ENCODE measurements around the gene TMEM212. TPM values are rescaled to one million over a fixed set of nuclear protein-coding genes. Genes with fewer than 3 reads are reported as not detected.
"Not testable (repeated sequence)": the region's sequence is repeated elsewhere in the genome, so short reads cannot be mapped to it uniquely, and the experiment has no call there.

TMEM212 gene
- total RNA-seq, 2 experiments from 2014 or later = not detected

DNA sequence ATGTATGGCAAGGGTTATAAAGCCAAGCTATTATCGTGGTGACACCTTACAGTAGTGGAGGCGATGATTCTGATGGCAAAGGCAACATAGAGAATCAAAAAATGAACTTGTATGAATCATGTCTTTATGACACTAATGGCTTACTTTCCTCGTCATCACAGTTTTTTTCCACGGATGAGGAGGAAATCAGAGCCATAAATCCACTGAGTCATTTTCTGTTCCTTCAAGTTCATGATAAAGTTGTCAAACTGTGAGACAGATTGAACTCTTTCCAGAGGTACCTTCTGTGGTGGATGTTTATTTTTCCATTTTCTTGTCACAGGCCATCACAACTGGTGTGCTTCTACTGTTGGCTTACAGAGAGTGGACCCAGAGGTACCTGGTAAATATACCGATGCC, 8.5 kb downstream of the TMEM212 start:
- peaks cover 30% of the 10 kb centered on the region for H3K27me3 Mint-ChIP-seq
- DNase-seq = no peak
- H3K36me3 Mint-ChIP-seq = no peaks in the 10 kb centered on the region
- H3K9me3 Mint-ChIP-seq = peaks cover 18% of the 10 kb centered on the region
- H3K4me1 Mint-ChIP-seq = peaks cover 21% of the 10 kb centered on the region
- no peak overlapping the region for H3K4me3 Mint-ChIP-seq
- H3K27ac Mint-ChIP-seq = no peak overlapping the region

DNA sequence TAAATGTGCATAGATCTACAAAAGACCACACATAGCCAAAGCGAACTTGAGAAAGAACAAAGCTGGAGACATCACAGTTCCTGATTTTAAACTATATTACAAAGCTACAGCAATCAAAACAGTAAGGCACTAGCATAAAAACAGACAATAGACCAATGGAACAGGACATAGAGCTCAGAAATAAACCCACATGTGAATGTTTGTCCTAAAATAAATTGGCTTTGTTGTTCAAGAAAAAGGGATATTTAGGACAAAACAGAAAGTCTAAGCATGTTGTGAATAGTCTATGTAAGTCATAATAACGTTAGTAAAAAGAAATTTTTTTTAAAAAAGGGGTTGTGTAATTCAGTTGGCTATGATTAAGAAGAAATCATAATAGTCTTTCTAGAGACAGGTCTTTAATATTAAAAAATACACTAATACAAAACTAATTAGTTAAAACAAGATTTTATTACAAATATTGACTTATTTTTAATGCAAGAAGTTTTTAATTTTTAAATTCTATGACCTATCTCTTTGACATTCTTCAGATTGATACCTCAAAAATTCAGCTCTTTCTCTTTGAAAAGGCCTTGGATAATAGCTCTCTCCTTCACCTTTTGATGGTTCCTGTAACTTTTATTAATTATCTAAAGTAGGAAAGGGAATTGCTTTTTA, 11.6 kb downstream of the TMEM212 start:
- Mint-ChIP-seq H3K4me3 (no peak overlapping the region), H3K4me1 (peaks cover 4% of the 10 kb centered on the region), H3K27ac (no peak overlapping the region), H3K36me3 (no peaks in the 10 kb centered on the region), H3K27me3 (peaks cover 24% of the 10 kb centered on the region), H3K9me3 (peaks cover 27% of the 10 kb centered on the region)
- no peak for DNase-seq

DNA sequence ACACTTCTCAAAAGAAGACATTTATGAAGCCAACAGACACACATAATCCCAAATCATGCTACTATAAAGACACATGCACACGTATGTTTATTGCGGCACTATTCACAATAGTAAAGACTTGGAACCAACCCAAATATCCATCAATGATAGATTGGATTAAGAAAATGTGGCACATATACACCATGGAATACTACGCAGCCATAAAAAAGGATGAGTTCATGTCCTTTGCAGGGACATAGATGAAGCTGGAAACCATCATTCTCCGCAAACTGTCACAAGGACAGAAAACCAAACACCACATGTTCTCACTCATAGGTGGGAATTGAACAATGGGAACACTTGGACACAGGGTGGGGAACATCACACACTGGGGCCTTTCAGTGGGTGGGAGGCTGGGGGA, 15.6 kb downstream of the TMEM212 start:
- H3K4me3 Mint-ChIP-seq, H3K27ac Mint-ChIP-seq, DNase-seq, H3K27me3 Mint-ChIP-seq, H3K36me3 Mint-ChIP-seq, H3K4me1 Mint-ChIP-seq: not testable (repeated sequence)
- peaks cover 18% of the 10 kb centered on the region for H3K9me3 Mint-ChIP-seq

DNA sequence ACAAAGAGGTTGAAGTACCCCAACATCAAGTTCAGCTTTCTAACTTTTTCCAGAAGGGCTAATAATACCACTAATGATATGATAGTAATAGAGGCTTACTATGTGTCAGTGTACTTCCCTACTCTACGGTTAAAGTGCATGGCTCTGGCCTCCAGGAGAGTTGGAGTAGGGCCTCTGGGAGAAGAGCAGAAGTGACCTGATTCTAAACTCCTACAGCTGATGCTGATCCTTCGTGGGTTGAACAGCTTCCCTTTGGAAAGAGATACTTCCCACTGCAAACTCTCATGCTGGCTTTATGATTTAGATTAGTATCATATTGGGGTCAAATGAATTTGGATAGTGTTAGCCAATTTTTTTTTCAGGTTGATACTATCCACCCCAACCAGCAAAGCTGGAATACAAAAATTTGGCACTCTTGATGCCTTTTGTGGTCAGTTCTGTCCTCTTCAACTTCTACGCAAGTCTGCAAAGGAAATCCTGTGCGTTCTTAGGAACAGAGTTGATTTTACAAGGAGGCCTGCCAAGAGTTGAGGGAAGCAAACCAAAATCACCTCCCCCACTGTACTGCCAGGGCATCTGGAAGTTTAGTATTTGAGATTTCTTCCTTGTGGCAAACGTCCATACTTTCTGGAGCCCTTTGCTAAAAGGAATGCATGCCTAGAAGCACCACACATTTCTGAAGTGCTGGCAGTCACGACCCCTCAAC, 17.8 kb downstream of the TMEM212 start:
- H3K27me3 Mint-ChIP-seq = no peaks in the 10 kb centered on the region
- H3K36me3 Mint-ChIP-seq = no peaks in the 10 kb centered on the region
- H3K4me1 Mint-ChIP-seq = peaks cover 1% of the 10 kb centered on the region
- H3K9me3 Mint-ChIP-seq = peaks cover 10% of the 10 kb centered on the region
- no peak overlapping the region for H3K27ac Mint-ChIP-seq
- H3K4me3 Mint-ChIP-seq = no peak overlapping the region
- DNase-seq = no peak

DNA sequence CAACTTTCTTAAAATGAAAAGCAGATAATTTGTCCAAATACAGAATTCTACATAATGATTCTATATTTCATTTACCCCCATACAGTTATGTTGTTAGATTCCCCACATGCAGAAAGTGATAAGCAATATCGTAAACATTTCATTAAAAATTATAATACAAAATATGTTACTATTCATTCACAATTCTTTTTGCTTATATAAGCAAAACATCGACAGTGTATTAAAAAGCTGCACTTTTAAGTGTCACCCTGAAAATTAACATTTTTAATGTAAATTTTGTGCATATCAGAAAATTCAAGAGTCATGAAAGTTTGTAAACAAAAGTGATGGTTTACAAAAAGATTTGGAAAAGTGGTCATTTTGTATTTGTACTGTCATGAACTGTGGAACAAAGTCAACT, 19.2 kb downstream of the TMEM212 start:
- Mint-ChIP-seq H3K27me3 (no peaks in the 10 kb centered on the region), H3K9me3 (peaks cover 10% of the 10 kb centered on the region), H3K4me3 (no peak overlapping the region), H3K27ac (no peak overlapping the region), H3K4me1 (peaks cover 1% of the 10 kb centered on the region), H3K36me3 (no peaks in the 10 kb centered on the region)
- no peak for DNase-seq

DNA sequence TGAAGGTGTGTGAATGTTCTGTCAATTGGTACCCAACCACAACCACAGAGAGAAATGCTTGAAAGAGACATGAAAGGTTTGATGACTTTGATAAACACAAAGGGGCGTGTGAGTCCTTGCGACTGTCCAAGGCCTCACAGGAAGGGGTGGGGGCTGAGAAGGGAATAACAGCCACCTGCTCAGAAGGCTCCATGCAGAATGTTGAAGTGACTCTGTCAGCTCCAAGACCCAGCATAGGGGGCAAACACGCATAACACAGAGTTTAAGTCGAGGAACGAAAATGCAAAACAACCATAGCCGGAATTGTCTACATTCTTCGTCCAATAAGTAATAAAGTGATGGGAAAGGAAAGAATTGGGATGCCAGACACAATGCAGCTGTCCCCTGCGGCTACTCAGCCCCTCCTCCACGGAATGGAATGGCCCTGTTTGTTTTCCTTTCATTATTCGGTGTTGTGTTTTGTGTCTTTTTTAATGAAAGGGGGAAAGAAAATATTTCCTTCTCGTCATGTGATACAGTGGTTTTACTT, 19.9 kb downstream of the TMEM212 start:
- H3K4me1 Mint-ChIP-seq = peaks cover 1% of the 10 kb centered on the region
- no peak overlapping the region for H3K27ac Mint-ChIP-seq
- peaks cover 5% of the 10 kb centered on the region for H3K9me3 Mint-ChIP-seq
- DNase-seq = no peak
- no peak overlapping the region for H3K4me3 Mint-ChIP-seq
- no peaks in the 10 kb centered on the region for H3K27me3 Mint-ChIP-seq
- no peaks in the 10 kb centered on the region for H3K36me3 Mint-ChIP-seq

DNA sequence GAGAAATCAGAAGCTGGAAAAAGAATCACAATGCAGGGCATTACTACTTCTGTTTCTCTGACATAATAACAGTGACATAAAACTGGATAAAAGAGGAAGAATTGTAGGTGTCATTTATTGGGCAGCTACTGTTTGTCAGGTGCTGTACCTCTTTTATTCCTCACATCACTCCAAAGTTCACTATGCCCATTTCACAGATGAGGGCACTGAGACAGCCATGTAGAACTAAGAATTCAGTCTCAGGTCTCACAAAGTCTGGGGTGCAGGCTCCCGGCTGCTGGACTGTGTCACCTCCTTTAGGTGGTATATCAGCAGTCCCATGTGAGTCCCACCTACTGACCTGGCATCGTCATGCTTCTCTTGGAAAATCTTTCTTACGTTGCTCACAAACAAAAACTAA, 20.8 kb downstream of the TMEM212 start:
- DNase-seq = no peak
- Mint-ChIP-seq H3K27ac (no peak overlapping the region), H3K4me1 (peaks cover 1% of the 10 kb centered on the region), H3K36me3 (no peaks in the 10 kb centered on the region), H3K4me3 (no peak overlapping the region), H3K27me3 (no peaks in the 10 kb centered on the region), H3K9me3 (no peaks in the 10 kb centered on the region)

DNA sequence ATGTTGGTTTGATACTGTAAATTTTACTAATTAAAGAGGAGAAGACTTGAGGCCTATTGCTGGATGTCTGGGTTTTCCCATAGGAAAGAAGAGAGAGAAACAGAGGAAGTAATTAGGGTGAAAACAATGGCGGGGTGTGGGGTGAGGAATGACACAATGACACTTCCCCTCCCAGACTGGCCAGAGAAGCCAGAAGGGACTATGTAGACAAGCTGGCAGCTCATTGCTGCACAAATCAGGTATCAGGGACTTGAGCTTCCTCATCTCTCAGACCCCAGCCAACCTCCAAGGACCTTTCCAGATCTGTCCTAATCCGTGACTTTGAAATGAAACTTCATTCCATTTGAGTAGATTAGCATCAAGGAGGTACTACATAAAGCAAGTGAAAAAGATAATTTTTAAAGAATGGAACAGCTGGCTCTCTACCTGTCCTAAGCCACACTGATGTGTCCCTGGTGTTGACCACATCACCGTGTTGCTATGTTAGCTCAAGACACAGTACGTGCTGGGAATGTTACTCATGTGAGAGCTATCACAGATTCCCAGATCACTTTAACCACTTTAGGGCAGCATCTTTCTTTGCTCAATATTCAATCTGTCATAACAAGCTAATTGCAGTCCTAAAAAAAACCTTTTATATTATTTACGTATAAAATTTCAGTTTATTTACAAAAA, 22.2 kb downstream of the TMEM212 start:
- H3K4me3 Mint-ChIP-seq = no peak overlapping the region
- no peaks in the 10 kb centered on the region for H3K27me3 Mint-ChIP-seq
- H3K36me3 Mint-ChIP-seq = no peaks in the 10 kb centered on the region
- H3K27ac Mint-ChIP-seq = no peak overlapping the region
- peaks cover 1% of the 10 kb centered on the region for H3K4me1 Mint-ChIP-seq
- no peak for DNase-seq
- H3K9me3 Mint-ChIP-seq = no peaks in the 10 kb centered on the region

DNA sequence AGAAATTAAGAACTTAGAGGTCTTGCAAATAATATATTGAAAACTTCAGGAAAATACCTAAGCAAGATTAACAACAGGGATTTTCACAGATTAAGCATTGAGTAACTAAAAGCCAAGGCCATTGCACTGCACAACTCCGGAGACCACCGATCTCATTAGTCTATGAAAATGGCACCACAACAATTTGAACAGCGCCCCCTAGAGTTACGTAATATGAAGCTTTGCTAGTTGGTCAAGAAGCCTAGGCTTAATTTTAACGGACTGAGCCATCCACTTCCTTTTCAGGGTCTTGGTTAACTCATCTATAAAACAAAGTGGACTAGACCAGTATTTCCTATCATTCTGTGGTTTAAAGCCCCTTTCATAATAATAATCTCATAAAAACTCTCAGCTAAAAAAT, 24.8 kb downstream of the TMEM212 start:
- Mint-ChIP-seq H3K4me1 (no peaks in the 10 kb centered on the region), H3K27me3 (no peaks in the 10 kb centered on the region), H3K27ac (no peak overlapping the region), H3K36me3 (no peaks in the 10 kb centered on the region), H3K9me3 (no peaks in the 10 kb centered on the region), H3K4me3 (no peak overlapping the region)
- DNase-seq = no peak

DNA sequence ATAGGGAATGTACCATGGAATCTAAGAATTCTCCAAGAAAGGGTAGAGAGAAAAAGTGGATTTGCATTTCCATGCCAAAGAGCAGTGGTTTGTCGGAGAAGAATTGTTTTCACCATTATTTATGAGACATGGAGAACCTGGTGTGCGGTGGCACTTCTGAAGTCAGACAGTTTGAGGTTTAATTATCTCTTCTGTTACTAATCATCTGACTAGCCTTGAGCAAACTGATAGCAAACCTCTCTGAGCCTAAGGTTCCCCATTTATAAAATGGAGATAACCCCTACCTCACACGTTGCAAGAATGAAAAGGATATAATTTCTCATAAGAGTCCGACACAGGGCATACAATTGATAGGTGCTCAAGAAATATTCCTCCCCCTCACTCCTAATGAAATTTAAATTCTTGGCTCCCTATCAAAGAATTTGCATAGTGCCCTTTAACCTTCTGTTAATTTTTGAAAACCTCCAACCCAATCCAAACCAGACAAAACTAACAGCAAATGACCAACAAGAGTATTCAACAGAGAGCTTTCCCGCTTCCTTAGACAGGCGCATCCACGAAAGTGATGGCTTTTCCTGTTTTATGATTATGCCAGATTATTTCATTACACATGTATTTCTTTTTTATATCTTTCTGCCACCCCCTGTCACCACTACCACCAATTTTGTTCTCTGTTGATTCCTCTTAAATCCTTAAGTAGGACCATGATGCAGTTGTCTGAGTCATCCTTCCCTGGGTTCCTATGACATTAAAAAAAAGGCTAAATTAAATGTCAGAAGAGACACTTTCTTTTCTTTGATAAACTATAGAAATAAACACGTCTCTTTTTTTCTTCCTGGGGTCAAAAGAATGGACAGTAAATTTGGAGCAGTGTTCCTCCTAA, 28.5 kb downstream of the TMEM212 start:
- no peaks in the 10 kb centered on the region for H3K36me3 Mint-ChIP-seq
- DNase-seq = no peak
- H3K27ac Mint-ChIP-seq = no peak overlapping the region
- peaks cover 19% of the 10 kb centered on the region for H3K4me1 Mint-ChIP-seq
- H3K4me3 Mint-ChIP-seq = no peak overlapping the region
- H3K9me3 Mint-ChIP-seq = no peaks in the 10 kb centered on the region
- H3K27me3 Mint-ChIP-seq = no peaks in the 10 kb centered on the region

DNA sequence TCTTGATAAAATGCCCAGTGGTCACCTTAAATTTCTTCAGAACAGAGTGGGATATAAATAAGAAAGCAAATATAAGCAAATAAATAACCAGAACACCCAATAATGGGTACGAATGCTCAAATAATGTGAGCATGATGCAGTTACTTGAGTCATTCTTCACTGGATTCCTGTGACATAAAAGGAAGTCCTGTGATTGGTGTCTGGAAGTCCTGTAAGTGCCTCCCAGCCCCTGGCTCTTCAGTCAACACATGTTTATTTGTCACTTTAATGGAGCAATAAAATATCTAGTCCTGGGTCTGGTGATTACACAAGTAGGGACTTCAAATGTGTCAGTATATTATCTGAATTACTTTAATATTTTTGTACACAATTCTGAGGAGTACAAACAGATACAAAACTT, 30.4 kb downstream of the TMEM212 start:
- no peak overlapping the region for H3K27ac Mint-ChIP-seq
- H3K36me3 Mint-ChIP-seq = no peaks in the 10 kb centered on the region
- H3K4me3 Mint-ChIP-seq = no peak overlapping the region
- DNase-seq = no peak
- H3K27me3 Mint-ChIP-seq = peaks cover 5% of the 10 kb centered on the region
- H3K4me1 Mint-ChIP-seq = peaks cover 24% of the 10 kb centered on the region
- no peaks in the 10 kb centered on the region for H3K9me3 Mint-ChIP-seq

DNA sequence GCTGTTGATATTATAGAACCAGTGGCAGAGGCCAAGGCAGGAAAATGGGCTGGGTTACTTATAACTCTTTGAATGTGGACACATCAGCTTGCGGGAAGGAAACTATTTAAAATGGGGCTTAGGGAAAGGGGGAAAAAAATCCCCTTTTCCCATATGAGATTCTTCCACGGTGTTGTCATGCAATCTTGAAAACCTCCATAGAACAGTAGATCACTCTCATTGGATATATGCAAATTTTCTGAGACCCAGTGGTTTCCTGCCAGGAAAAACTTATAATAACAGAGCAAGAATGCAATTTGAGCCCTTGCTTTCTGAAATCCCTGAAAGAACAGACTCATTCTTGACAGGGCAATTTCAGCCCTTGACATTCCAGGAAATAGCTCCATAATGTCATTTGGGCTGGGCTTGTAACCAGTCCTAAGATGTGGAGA, 31.1 kb downstream of the TMEM212 start:
- no peaks in the 10 kb centered on the region for H3K9me3 Mint-ChIP-seq

DNA sequence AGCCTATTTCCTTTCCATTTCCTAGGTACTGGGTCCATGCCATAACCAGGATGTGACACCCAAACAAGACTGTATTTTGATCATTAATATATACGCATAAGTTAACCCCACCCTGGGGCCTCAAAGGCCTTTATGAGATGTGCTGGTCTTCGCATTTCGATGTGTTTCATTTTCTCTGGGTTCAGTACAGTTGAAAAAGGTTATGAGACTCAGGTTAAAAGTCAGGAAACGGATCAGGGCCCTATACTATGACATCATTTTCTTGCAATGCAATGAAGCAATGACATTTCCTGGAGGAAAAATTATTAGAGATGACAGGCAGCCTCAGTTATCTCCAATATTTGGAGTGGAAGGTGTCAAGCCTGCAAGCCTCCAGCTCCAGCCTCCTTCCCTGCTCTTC, 31.7 kb downstream of the TMEM212 start:
- no peak for DNase-seq
- Mint-ChIP-seq H3K27ac (no peak overlapping the region), H3K9me3 (no peaks in the 10 kb centered on the region), H3K27me3 (peaks cover 5% of the 10 kb centered on the region), H3K4me3 (no peak overlapping the region), H3K36me3 (no peaks in the 10 kb centered on the region), H3K4me1 (peaks cover 24% of the 10 kb centered on the region)

More for the DNA sequence above, 31.1 kb downstream of the TMEM212 start:
- H3K36me3 Mint-ChIP-seq = no peaks in the 10 kb centered on the region
- DNase-seq = no peak
- no peak overlapping the region for H3K27ac Mint-ChIP-seq
- peaks cover 24% of the 10 kb centered on the region for H3K4me1 Mint-ChIP-seq
- H3K27me3 Mint-ChIP-seq = peaks cover 5% of the 10 kb centered on the region
- no peak overlapping the region for H3K4me3 Mint-ChIP-seq

DNA sequence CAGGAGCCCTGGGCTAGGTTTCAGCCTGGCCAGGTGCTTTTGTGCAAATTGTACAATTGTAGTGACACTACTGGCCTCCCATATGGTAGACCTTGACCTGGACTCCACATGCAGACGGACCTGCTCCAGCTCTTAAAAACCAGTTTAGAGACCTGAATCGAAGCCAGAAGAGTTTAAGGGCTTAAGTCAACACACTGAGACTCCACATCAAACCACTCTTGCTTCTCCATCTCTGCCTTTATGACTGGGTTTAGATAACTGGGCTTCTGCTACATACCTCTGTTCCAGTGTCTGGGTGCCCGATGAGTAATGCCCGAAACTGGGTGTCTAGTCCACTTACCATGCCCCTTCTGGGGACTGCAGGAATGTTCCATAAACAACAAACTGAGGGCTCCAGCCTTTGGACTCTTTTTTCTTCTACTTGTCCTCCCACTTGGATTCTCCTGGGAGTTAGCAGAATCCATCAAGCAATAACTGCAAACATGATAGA, 32.8 kb downstream of the TMEM212 start:
- H3K4me3 Mint-ChIP-seq = peak overlapping the region; percentile 6
- H3K27ac Mint-ChIP-seq = peak overlapping the region; percentile 73
- H3K36me3 Mint-ChIP-seq = no peaks in the 10 kb centered on the region
- peaks cover 5% of the 10 kb centered on the region for H3K27me3 Mint-ChIP-seq
- no peaks in the 10 kb centered on the region for H3K9me3 Mint-ChIP-seq
- DNase-seq = peak; percentile 11
- H3K4me1 Mint-ChIP-seq = peaks cover 24% of the 10 kb centered on the region

Data from activated naive CD8-positive, alpha-beta T cell treated with anti-CD3 and anti-CD28 coated beads for 36 hours (primary cell).